Neural crest cell (in vitro differentiated cells): ENCODE results near the gene VIT. TPM values are rescaled to one million over a fixed set of nuclear protein-coding genes. Genes with fewer than 3 reads are reported as not detected.

Experiments used
- DNase-seq: peaks from one replicate; pipeline ENCODE4 v3.0.0; 2021; ENCODE audit warnings: low read depth, mixed read lengths, low spot score
- H3K27ac Mint-ChIP-seq: one replicate; pipeline ENCODE4 v1.8.0; 2021; ENCODE audit warnings: mild to moderate bottlenecking, mixed read lengths; ENCODE audit not compliant: unreplicated experiment
- H3K27me3 Mint-ChIP-seq: 2 replicates; pipeline ENCODE4 v1.8.0; 2021; ENCODE audit warnings: low read depth, mild to moderate bottlenecking, mixed read lengths
- H3K36me3 Mint-ChIP-seq: 2 replicates; pipeline ENCODE4 v1.8.0; 2021; ENCODE audit warnings: low read depth, mild to moderate bottlenecking, mixed read lengths
- H3K4me1 Mint-ChIP-seq: 2 replicates; pipeline ENCODE4 v1.8.0; 2021; ENCODE audit warnings: mixed read lengths
- H3K4me3 Mint-ChIP-seq: one replicate; pipeline ENCODE4 v1.8.0; 2021; ENCODE audit warnings: mild to moderate bottlenecking, mixed read lengths
- H3K9me3 Mint-ChIP-seq: 2 replicates; pipeline ENCODE4 v1.8.0; 2021; ENCODE audit warnings: mixed read lengths
- total RNA-seq: library from RNA; stranded (reverse); gene quantifications from 2 replicates; pipeline ENCODE4 v1.2.1, GENCODE V29; 2021
- TF ChIP-seq, protein P1 (sequence below): fragments of 200-600 bp; sonication (generic); conservative IDR thresholded peaks from 2 replicates; pipeline ENCODE4 v1.5.0; 2021; ENCODE audit warnings: antibody characterized with exemption, mild to moderate bottlenecking

Gene VIT
- total RNA-seq, 1 donor from 2014 or later = not detected

GRCh38 chr2:36713310-36713709, 16.8 kb downstream of the VIT start:
- Mint-ChIP-seq H3K27me3 (no peaks in the 10 kb centered on the region), H3K4me1 (no peaks in the 10 kb centered on the region), H3K27ac (no peak overlapping the region), H3K36me3 (no peaks in the 10 kb centered on the region), H3K9me3 (peaks cover 3% of the 10 kb centered on the region), H3K4me3 (no peak overlapping the region)
- TF ChIP-seq, protein P1, sequence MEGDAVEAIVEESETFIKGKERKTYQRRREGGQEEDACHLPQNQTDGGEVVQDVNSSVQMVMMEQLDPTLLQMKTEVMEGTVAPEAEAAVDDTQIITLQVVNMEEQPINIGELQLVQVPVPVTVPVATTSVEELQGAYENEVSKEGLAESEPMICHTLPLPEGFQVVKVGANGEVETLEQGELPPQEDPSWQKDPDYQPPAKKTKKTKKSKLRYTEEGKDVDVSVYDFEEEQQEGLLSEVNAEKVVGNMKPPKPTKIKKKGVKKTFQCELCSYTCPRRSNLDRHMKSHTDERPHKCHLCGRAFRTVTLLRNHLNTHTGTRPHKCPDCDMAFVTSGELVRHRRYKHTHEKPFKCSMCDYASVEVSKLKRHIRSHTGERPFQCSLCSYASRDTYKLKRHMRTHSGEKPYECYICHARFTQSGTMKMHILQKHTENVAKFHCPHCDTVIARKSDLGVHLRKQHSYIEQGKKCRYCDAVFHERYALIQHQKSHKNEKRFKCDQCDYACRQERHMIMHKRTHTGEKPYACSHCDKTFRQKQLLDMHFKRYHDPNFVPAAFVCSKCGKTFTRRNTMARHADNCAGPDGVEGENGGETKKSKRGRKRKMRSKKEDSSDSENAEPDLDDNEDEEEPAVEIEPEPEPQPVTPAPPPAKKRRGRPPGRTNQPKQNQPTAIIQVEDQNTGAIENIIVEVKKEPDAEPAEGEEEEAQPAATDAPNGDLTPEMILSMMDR = no peak
- no peak for DNase-seq

DNA sequence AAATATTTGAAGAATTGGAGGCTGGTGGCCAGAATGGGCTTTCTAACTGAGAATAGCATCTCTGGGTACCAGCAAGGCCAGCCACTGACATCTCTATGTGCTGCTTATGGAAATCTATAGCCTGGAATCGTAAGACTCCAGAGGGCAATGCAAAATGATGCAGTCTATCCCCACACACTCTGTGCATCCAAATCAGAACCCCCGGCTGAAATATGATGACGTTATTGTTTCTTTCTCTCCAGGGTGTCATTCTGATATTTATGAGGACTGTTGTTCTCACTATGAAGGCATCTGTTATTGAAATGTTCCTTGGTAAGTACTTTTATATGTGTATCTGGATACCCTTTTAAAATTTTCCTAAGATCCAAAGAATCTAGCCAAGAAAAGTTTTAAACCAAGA, 19.6 kb downstream of the VIT start:
- H3K27me3 Mint-ChIP-seq = no peaks in the 10 kb centered on the region
- H3K4me3 Mint-ChIP-seq = no peak overlapping the region
- peaks cover 3% of the 10 kb centered on the region for H3K9me3 Mint-ChIP-seq
- H3K4me1 Mint-ChIP-seq = no peaks in the 10 kb centered on the region
- H3K27ac Mint-ChIP-seq = no peak overlapping the region
- no peak for DNase-seq
- H3K36me3 Mint-ChIP-seq = no peaks in the 10 kb centered on the region
- TF ChIP-seq, protein P1 = no peak

DNA sequence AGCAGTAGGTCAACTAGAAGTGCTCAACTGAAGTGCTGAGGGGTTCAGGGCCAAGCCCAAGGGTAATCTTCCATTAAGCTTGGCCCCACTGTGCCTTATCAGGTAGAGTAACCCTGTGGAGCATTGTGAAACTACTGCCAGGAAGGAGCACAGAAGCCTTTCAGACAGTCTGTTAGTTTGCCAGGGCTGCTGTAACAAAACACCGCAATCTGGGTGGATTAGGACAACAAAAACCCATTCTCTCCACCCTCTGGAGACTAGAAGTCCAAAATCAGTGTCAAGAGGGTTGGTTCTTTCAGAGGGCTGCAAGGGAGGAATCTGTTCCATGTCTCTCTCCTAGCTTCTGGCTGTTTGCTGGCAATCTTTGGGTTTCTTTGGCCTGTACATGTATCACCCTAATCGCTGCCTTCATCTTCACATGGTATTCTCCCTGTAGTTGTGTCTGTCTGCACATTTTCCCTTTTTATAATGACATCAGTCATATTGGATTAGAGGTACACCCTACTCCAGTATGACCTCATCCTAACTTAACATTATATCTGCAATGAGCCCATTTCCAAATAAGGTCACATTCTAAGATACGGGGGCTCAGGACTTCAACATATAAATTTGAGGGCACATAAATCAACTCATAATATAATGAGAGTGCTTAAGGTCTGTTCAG, 21.2 kb downstream of the VIT start:
- H3K27ac Mint-ChIP-seq = no peak overlapping the region
- H3K4me1 Mint-ChIP-seq = no peaks in the 10 kb centered on the region
- H3K4me3 Mint-ChIP-seq = no peak overlapping the region
- no peaks in the 10 kb centered on the region for H3K36me3 Mint-ChIP-seq
- DNase-seq = no peak
- H3K9me3 Mint-ChIP-seq = peaks cover 2% of the 10 kb centered on the region
- H3K27me3 Mint-ChIP-seq = no peaks in the 10 kb centered on the region
- TF ChIP-seq, protein P1 = no peak

GRCh38 chr2:36727550-36727949, 31.0 kb downstream of the VIT start:
- Mint-ChIP-seq H3K27me3 (no peaks in the 10 kb centered on the region), H3K4me3 (no peak overlapping the region), H3K36me3 (peaks cover 2% of the 10 kb centered on the region)

DNA sequence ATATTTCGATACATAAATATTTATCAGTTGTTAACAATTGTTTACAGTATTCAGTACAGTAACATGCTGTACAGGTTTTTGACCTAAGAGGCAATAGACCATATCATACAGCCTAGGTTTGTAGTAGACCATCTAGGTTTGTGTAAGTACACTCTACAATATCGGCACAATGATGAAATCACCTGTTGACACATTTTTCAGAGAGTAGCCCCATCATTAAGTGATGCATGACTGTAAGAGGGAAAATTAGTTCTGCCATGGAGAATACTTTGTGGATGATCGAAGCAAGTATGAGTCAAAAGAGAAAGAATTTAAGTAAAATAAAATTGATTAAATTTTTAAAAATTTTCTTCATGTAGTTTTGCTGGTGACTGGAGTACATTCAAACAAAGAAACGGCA, 32.6 kb downstream of the VIT start:
- Mint-ChIP-seq H3K27me3 (no peaks in the 10 kb centered on the region), H3K27ac (no peak overlapping the region), H3K9me3 (no peaks in the 10 kb centered on the region), H3K36me3 (peaks cover 2% of the 10 kb centered on the region), H3K4me1 (peaks cover 14% of the 10 kb centered on the region), H3K4me3 (no peak overlapping the region)
- no peak for DNase-seq
- TF ChIP-seq, protein P1 = no peak

More at GRCh38 chr2:36727550-36727949, 31.0 kb downstream of the VIT start:
- DNase-seq = no peak
- no peak overlapping the region for H3K27ac Mint-ChIP-seq
- H3K4me1 Mint-ChIP-seq = peaks cover 10% of the 10 kb centered on the region
- no peaks in the 10 kb centered on the region for H3K9me3 Mint-ChIP-seq
- TF ChIP-seq, protein P1 = no peak
